Activated CD8-positive, alpha-beta T cell treated with anti-CD3 and anti-CD28 coated beads for 36 hours (primary cell): Measurements from ENCODE around the gene DCUN1D2. TPM values are rescaled to one million over a fixed set of nuclear protein-coding genes. Genes with fewer than 3 reads are reported as not detected.

ENCODE experiments used
- ATAC-seq: fragments of 200-7000 bp; cut with Tn5 transposase; one replicate; pipeline ENCODE4 v1.10.0; 2021; ENCODE audit warnings: mild to moderate bottlenecking, moderate library complexity
- CTCF ChIA-PET: fragments of 350-600 bp; sonication (Branson Sonifier 250); formaldehyde crosslinking; loops from one replicate; lab custom pipeline; 2021; ENCODE audit warnings: antibody characterized with exemption; lab: Charles Lee
- POLR2A ChIA-PET: fragments of 350-600 bp; sonication (Branson Sonifier 250); formaldehyde crosslinking; loops from one replicate; lab custom pipeline; 2021; ENCODE audit warnings: antibody characterized with exemption; lab: Charles Lee
- DNase-seq: peaks from one replicate; pipeline ENCODE4 v3.0.0-alpha.2; 2020
- H3K27ac Mint-ChIP-seq: one replicate; pipeline ENCODE4 v1.8.0; 2021; ENCODE audit warnings: mild to moderate bottlenecking, mixed read lengths
- H3K27me3 Mint-ChIP-seq: one replicate; pipeline ENCODE4 v1.8.0; 2021; ENCODE audit warnings: mixed read lengths
- H3K36me3 Mint-ChIP-seq: one replicate; pipeline ENCODE4 v1.8.0; 2021; ENCODE audit warnings: low read depth, mixed read lengths
- H3K4me1 Mint-ChIP-seq: one replicate; pipeline ENCODE4 v1.8.0; 2021; ENCODE audit warnings: low read depth, mixed read lengths
- H3K4me3 Mint-ChIP-seq: one replicate; pipeline ENCODE4 v1.8.0; 2021; ENCODE audit warnings: mild to moderate bottlenecking, moderate library complexity, mixed read lengths
- H3K9me3 Mint-ChIP-seq: one replicate; pipeline ENCODE4 v1.8.0; 2021; ENCODE audit warnings: mixed read lengths
- intact Hi-C: fragments of 100-400 bp; cut with micrococcal nuclease; formaldehyde crosslinking; loops from one replicate; pipeline ENCODE4 v1.10.0; 2022
- total RNA-seq, 2 experiments: library from RNA; stranded (reverse); gene quantifications; one replicate each; pipeline ENCODE4 v1.2.3, GENCODE V29; 2021
- TF ChIP-seq, protein P1 (sequence below): fragments of 200-600 bp; IDR thresholded peaks from one replicate; pipeline ENCODE4 v1.8.0; 2022; ENCODE audit warnings: antibody characterized with exemption, mild to moderate bottlenecking

DCUN1D2 gene
- total RNA-seq, 2 experiments from 2014 or later = 13.4 to 14.7 TPM

DNA sequence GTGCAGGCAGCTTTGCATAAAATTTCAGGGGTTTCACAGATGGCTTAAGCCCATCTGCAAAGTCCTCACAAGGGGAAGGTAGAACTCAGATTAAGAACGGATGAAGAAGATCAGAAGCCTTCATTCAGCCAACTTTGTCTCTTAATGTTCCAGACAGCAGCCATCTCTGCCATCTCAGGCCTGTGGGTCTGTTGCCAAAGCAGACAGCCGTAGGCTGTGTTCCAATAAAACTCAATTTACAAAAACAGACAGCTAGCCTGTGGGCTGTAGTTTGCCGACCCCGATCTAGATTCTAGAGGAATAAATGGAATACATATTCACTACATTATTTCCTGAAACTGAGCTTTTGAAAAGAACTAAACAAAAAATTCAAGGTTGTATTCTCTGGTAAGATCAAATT is 3.8 kb downstream of the DCUN1D2 start:
- DNase-seq (no peak), ATAC-seq (no peak)
- H3K4me1 Mint-ChIP-seq = peaks cover 43% of the 10 kb centered on the region
- POLR2A ChIA-PET = no interaction called here
- no peaks in the 10 kb centered on the region for H3K9me3 Mint-ChIP-seq
- no peak overlapping the region for H3K4me3 Mint-ChIP-seq
- intact Hi-C loops = no loop called here
- H3K27me3 Mint-ChIP-seq = no peaks in the 10 kb centered on the region
- no peak overlapping the region for H3K27ac Mint-ChIP-seq
- peaks cover 2% of the 10 kb centered on the region for H3K36me3 Mint-ChIP-seq
- CTCF ChIA-PET = interaction anchor here (1.3 kb wide), 1 partner anchor 75 kb away, joined by 5 read pairs; no protein-coding TSS in a partner anchor
- TF ChIP-seq, protein P1, sequence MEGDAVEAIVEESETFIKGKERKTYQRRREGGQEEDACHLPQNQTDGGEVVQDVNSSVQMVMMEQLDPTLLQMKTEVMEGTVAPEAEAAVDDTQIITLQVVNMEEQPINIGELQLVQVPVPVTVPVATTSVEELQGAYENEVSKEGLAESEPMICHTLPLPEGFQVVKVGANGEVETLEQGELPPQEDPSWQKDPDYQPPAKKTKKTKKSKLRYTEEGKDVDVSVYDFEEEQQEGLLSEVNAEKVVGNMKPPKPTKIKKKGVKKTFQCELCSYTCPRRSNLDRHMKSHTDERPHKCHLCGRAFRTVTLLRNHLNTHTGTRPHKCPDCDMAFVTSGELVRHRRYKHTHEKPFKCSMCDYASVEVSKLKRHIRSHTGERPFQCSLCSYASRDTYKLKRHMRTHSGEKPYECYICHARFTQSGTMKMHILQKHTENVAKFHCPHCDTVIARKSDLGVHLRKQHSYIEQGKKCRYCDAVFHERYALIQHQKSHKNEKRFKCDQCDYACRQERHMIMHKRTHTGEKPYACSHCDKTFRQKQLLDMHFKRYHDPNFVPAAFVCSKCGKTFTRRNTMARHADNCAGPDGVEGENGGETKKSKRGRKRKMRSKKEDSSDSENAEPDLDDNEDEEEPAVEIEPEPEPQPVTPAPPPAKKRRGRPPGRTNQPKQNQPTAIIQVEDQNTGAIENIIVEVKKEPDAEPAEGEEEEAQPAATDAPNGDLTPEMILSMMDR = no peak

DNA sequence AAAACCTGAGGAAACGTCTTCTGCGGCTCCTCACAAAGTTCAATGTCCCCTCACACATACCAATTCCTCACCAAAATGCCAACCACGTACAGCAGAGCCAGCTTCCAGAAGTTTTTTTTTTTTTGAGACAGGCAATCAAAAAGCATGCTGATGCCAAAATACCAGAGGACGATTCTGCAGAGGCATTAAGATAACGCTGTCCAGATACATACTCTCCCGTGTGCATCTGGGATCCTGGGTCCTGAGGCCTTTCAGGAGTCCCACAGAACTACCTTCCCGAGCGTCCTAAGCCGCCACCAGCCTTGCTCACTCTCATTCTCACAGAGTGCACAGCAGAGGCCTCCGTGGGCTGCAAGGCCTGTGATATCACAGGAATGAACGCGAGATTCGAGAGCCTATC is 5.0 kb downstream of the DCUN1D2 start:
- POLR2A ChIA-PET = interaction anchor here (0.9 kb wide), 1 partner anchor 12 kb away, joined by 3 read pairs; no protein-coding TSS in a partner anchor
- H3K9me3 Mint-ChIP-seq = no peaks in the 10 kb centered on the region
- no peak for ATAC-seq
- no peak overlapping the region for H3K27ac Mint-ChIP-seq
- no peaks in the 10 kb centered on the region for H3K27me3 Mint-ChIP-seq
- H3K4me1 Mint-ChIP-seq = peaks cover 41% of the 10 kb centered on the region
- DNase-seq = no peak
- peaks cover 2% of the 10 kb centered on the region for H3K36me3 Mint-ChIP-seq
- no peak overlapping the region for H3K4me3 Mint-ChIP-seq
- intact Hi-C loops = no loop called here
- CTCF ChIA-PET = no interaction called here
- TF ChIP-seq, protein P1 = no peak

- Mint-ChIP-seq H3K27ac (no peak overlapping the region), H3K4me3 (no peak overlapping the region), H3K9me3 (no peaks in the 10 kb centered on the region), H3K4me1 (peaks cover 29% of the 10 kb centered on the region), H3K27me3 (no peaks in the 10 kb centered on the region), H3K36me3 (peaks cover 12% of the 10 kb centered on the region)
- CTCF ChIA-PET = interaction anchor here (1.1 kb wide), 1 partner anchor 19 kb away, joined by 3 read pairs; no protein-coding TSS in a partner anchor
- DNase-seq = no peak
- no peak for ATAC-seq
- TF ChIP-seq, protein P1 = no peak
- intact Hi-C loops = no loop called here
- POLR2A ChIA-PET = no interaction called here
Observed at GRCh38 chr13:113483504-113484293, 6.8 kb downstream of the DCUN1D2 start.

- Mint-ChIP-seq H3K4me1 (peaks cover 24% of the 10 kb centered on the region), H3K27ac (no peak overlapping the region), H3K4me3 (no peak overlapping the region), H3K27me3 (no peaks in the 10 kb centered on the region), H3K9me3 (no peaks in the 10 kb centered on the region), H3K36me3 (peaks cover 15% of the 10 kb centered on the region)
- CTCF ChIA-PET = interaction anchor here (1.1 kb wide), 1 partner anchor 18 kb away, joined by 3 read pairs; no protein-coding TSS in a partner anchor
- DNase-seq (no peak), ATAC-seq (no peak)
- POLR2A ChIA-PET = no interaction called here
- TF ChIP-seq, protein P1 = no peak
- intact Hi-C loops = no loop called here
Observed at GRCh38 chr13:113483081-113483480, 7.4 kb downstream of the DCUN1D2 start.

DNA sequence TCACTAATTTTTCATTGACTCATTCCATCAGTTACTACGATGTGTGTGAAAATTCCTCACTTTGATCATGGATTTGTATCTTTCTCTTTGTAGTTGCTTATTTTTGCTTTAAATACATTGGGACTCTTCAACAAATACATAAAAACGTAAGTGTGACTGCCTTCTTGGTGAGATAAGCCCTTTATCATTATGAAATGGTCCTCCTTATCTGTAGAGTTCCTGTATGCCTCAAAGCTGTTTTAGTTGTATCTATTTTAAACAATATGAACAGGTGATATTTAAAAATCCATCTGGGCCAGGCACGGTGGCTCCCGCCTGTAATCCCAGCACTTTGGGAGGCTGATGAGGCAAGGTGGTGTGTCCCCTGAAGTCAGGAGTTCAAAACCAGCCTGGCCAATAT is 11.3 kb downstream of the DCUN1D2 start:
- Mint-ChIP-seq H3K9me3 (no peaks in the 10 kb centered on the region), H3K36me3 (peaks cover 30% of the 10 kb centered on the region), H3K27me3 (no peaks in the 10 kb centered on the region), H3K27ac (no peak overlapping the region), H3K4me3 (no peak overlapping the region), H3K4me1 (peaks cover 3% of the 10 kb centered on the region)
- no peak for DNase-seq
- TF ChIP-seq, protein P1 = no peak
- ChIA-PET CTCF (no interaction called here), POLR2A (no interaction called here)
- intact Hi-C loops = no loop called here
- ATAC-seq = no peak
